Caco-2 (cell line): Measurements from ENCODE around the gene PBX2. TPM values are rescaled to one million over a fixed set of nuclear protein-coding genes. Genes with fewer than 3 reads are reported as not detected.
A peak's percentile ranks its signal among the peaks of the same experiment; 100 is the strongest.
"Not testable (repeated sequence)": the region's sequence is repeated elsewhere in the genome, so short reads cannot be mapped to it uniquely, and the experiment has no call there.

ENCODE experiments used
- BruUV-seq: library from RNA; stranded (reverse); fragments of 400-500 nt; replicated peaks from 2 replicates; lab custom pipeline; 2021; lab: Mats Ljungman, UMichigan
- CTCF ChIA-PET: fragments of 300-600 bp; sonication (Branson Sonifier 250); formaldehyde crosslinking; loops from one replicate; lab custom pipeline; 2022; ENCODE audit warnings: antibody characterized with exemption; lab: Charles Lee
- POLR2A ChIA-PET: fragments of 300-600 bp; sonication (Branson Sonifier 250); formaldehyde crosslinking; loops from one replicate; lab custom pipeline; 2022; ENCODE audit warnings: antibody characterized with exemption; lab: Charles Lee
- DNase-seq, 2 experiments: peaks; one replicate each; pipeline versions ENCODE4 v3.0.0 to v3.0.0-alpha.2; 2020 to 2022
- H3K27me3 ChIP-seq: replicated peaks from 2 replicates; pipeline ENCODE4 v1.6.0; 2011; ENCODE audit warnings: low read length; ENCODE audit not compliant: control insufficient read depth, insufficient read depth
- H3K36me3 ChIP-seq: 2 replicates; pipeline ENCODE4 v1.5.1; 2011; ENCODE audit warnings: low read length; ENCODE audit not compliant: control insufficient read depth, insufficient read depth
- H3K4me1 ChIP-seq: fragments of 250-450 bp; sonication (Bioruptor Pico); 2 replicates; pipeline ENCODE4 v1.5.1; 2020; ENCODE audit warnings: mild to moderate bottlenecking
- H3K4me3 ChIP-seq: 2 replicates; pipeline ENCODE4 v1.5.1; 2011; ENCODE audit warnings: low read depth, mild to moderate bottlenecking, control low read depth, low read length
- H3K9me3 ChIP-seq: fragments of 250-450 bp; sonication (Bioruptor Pico); 2 replicates; pipeline ENCODE4 v1.5.1; 2020; ENCODE audit warnings: mild to moderate bottlenecking, moderate library complexity
- H3K27ac Mint-ChIP-seq: one replicate; pipeline ENCODE4 v1.8.0; 2022; ENCODE audit warnings: mixed read lengths; ENCODE audit not compliant: unreplicated experiment
- H3K27me3 Mint-ChIP-seq: one replicate; pipeline ENCODE4 v1.8.0; 2022; ENCODE audit warnings: mixed read lengths; ENCODE audit not compliant: insufficient read depth, unreplicated experiment
- H3K36me3 Mint-ChIP-seq: one replicate; pipeline ENCODE4 v1.8.0; 2022; ENCODE audit warnings: mild to moderate bottlenecking, mixed read lengths; ENCODE audit not compliant: insufficient read depth, unreplicated experiment
- H3K4me1 Mint-ChIP-seq: one replicate; pipeline ENCODE4 v1.8.0; 2022; ENCODE audit warnings: low read depth, mixed read lengths; ENCODE audit not compliant: unreplicated experiment
- H3K4me3 Mint-ChIP-seq: one replicate; pipeline ENCODE4 v1.8.0; 2022; ENCODE audit warnings: mild to moderate bottlenecking, moderate library complexity, mixed read lengths; ENCODE audit not compliant: unreplicated experiment
- H3K9me3 Mint-ChIP-seq: one replicate; pipeline ENCODE4 v1.8.0; 2022; ENCODE audit warnings: mixed read lengths; ENCODE audit not compliant: unreplicated experiment
- CTCF ChIP-seq, 2 experiments: fragments of 200-600 bp in 1 of 2; IDR thresholded peaks; 1 replicate in 1 of 2; 2 replicates in 1 of 2; pipeline versions ENCODE4 v1.5.1 to v1.8.0; 2011 to 2022; ENCODE audit warnings: antibody characterized with exemption in 1 of 2, control low read depth in 1 of 2, inconsistent platforms in 1 of 2, low read depth in 1 of 2, low read length in 1 of 2, mild to moderate bottlenecking in 1 of 2, moderate library complexity in 1 of 2; ENCODE audit not compliant: insufficient read depth in 1 of 2, severe bottlenecking in 1 of 2, unreplicated experiment in 1 of 2
- intact Hi-C: fragments of 100-400 bp; cut with micrococcal nuclease; formaldehyde crosslinking; loops from one replicate; pipeline ENCODE4 v1.10.0; 2022; ENCODE audit not compliant: unreplicated experiment
- total RNA-seq: library from RNA; stranded (reverse); gene quantifications from 2 replicates; pipeline ENCODE4 v1.2.3, GENCODE V29; 2022

Gene PBX2
- total RNA-seq, 1 experiment from 2014 or later = 96.3 TPM

- H3K27me3 Mint-ChIP-seq, H3K9me3 Mint-ChIP-seq, DNase-seq, intact Hi-C loops, BruUV-seq, H3K4me3 ChIP-seq, H3K4me3 Mint-ChIP-seq, H3K36me3 ChIP-seq, H3K9me3 ChIP-seq, H3K27me3 ChIP-seq: not testable (repeated sequence)
- Mint-ChIP-seq H3K27ac (peak overlapping the region; percentile 29), H3K4me1 (peaks cover 24% of the 10 kb centered on the region), H3K36me3 (peaks cover 56% of the 10 kb centered on the region)
- ChIA-PET POLR2A (interaction anchor here (2.1 kb wide), 1 partner anchor 10 kb away, joined by 7 read pairs; no protein-coding TSS in a partner anchor), CTCF (interaction anchor here (0.6 kb wide), 1 partner anchor 15 kb away, joined by 3 read pairs; no protein-coding TSS in a partner anchor)
- H3K4me1 ChIP-seq = peaks cover 20% of the 10 kb centered on the region
Measured at GRCh38 chr6:32185681-32186131, 4.3 kb downstream of the PBX2 start.

- ChIA-PET POLR2A (no interaction called here), CTCF (no interaction called here)
- TF ChIP-seq CTCF (IDR thresholded peaks at IDR 0.05; ENCODE audit: insufficient read depth in 1 of 2, low read depth in 1 of 2, low read length in 1 of 2, severe bottlenecking in 1 of 2, unreplicated experiment in 1 of 2) = no peak
- Histone ChIP-seq H3K36me3 (peaks cover 3% of the 10 kb centered on the region), H3K27me3 (no peaks in the 10 kb centered on the region), H3K9me3 (no peaks in the 10 kb centered on the region), H3K4me1 (peaks cover 18% of the 10 kb centered on the region), H3K4me3 (no peak within 1 kb of the TSS)
- Mint-ChIP-seq H3K9me3 (no peaks in the 10 kb centered on the region), H3K4me1 (peaks cover 33% of the 10 kb centered on the region), H3K27me3 (no peaks in the 10 kb centered on the region), H3K4me3 (no peak within 1 kb of the TSS), H3K27ac (peak within 1 kb of the TSS; percentile 58), H3K36me3 (peaks cover 58% of the 10 kb centered on the region)
- intact Hi-C loops = no loop called here
- BruUV-seq = no TSS peak
- DNase-seq = no peak
Measured at GRCh38 chr6:32184084-32184640, 5.8 kb downstream of the PBX2 start, which contains the start of gene AGER. TSS of gene AGER (minus strand) at chr6:32184253. CDS start at chr6:32184222, 31 bp downstream.

GRCh38 chr6:32183483-32184083 lies 6.4 kb downstream of the PBX2 start:
- no peaks in the 10 kb centered on the region for H3K9me3 Mint-ChIP-seq
- H3K4me1 ChIP-seq = peaks cover 12% of the 10 kb centered on the region
- H3K4me3 ChIP-seq = no peak overlapping the region
- H3K36me3 ChIP-seq = peaks cover 3% of the 10 kb centered on the region
- DNase-seq = no peak
- ChIA-PET CTCF (no interaction called here), POLR2A (no interaction called here)
- no TSS peak for BruUV-seq
- TF ChIP-seq CTCF (IDR thresholded peaks at IDR 0.05; ENCODE audit: insufficient read depth in 1 of 2, low read depth in 1 of 2, low read length in 1 of 2, severe bottlenecking in 1 of 2, unreplicated experiment in 1 of 2) = no peak
- H3K27ac Mint-ChIP-seq = peak overlapping the region; percentile 58
- intact Hi-C loops = no loop called here
- no peaks in the 10 kb centered on the region for H3K27me3 ChIP-seq
- no peaks in the 10 kb centered on the region for H3K9me3 ChIP-seq
- peaks cover 33% of the 10 kb centered on the region for H3K4me1 Mint-ChIP-seq
- H3K4me3 Mint-ChIP-seq = no peak overlapping the region
- H3K27me3 Mint-ChIP-seq = no peaks in the 10 kb centered on the region
- peaks cover 61% of the 10 kb centered on the region for H3K36me3 Mint-ChIP-seq
